NB4 (cell line): ENCODE results near the gene GLB1L3.

Experiments
- POLR2A ChIP-seq: IDR thresholded peaks from 2 replicates; pipeline ENCODE4 v1.6.1; 2011; ENCODE audit warnings: mild to moderate bottlenecking; ENCODE audit not compliant: insufficient read length; ENCODE audit errors: extremely low read depth
- TF ChIP-seq, protein P1 (sequence below): IDR thresholded peaks from one replicate; pipeline ENCODE4 v1.5.1; 2012; ENCODE audit warnings: low read depth, low read length
- TF ChIP-seq, protein P2 (sequence below): IDR thresholded peaks from 2 replicates; pipeline ENCODE4 v1.6.1; 2011; ENCODE audit warnings: low read depth, low read length

DNA sequence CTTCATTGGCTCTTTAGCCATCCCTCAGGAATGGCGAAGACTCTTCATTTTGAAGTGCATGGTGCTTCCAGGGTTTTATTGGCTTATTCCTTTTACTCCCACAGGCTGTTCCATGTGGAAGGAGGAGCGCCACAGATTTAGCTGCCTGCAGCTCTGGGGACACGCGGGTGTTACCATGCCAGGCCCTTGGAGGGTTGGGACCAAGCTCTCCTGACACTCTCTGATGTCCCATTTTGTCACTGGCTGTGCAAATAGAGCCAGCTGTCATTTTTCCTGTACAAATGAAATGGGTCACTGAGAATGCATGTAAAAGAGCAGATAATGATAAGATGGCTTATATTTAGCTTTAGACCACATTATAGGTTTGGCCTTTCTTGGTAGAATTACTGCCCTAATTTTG lies 32.3 kb upstream of the GLB1L3 start:
- TF ChIP-seq, protein P1, sequence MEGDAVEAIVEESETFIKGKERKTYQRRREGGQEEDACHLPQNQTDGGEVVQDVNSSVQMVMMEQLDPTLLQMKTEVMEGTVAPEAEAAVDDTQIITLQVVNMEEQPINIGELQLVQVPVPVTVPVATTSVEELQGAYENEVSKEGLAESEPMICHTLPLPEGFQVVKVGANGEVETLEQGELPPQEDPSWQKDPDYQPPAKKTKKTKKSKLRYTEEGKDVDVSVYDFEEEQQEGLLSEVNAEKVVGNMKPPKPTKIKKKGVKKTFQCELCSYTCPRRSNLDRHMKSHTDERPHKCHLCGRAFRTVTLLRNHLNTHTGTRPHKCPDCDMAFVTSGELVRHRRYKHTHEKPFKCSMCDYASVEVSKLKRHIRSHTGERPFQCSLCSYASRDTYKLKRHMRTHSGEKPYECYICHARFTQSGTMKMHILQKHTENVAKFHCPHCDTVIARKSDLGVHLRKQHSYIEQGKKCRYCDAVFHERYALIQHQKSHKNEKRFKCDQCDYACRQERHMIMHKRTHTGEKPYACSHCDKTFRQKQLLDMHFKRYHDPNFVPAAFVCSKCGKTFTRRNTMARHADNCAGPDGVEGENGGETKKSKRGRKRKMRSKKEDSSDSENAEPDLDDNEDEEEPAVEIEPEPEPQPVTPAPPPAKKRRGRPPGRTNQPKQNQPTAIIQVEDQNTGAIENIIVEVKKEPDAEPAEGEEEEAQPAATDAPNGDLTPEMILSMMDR: no peak
- TF ChIP-seq POLR2A: no peak
- TF ChIP-seq, protein P2, sequence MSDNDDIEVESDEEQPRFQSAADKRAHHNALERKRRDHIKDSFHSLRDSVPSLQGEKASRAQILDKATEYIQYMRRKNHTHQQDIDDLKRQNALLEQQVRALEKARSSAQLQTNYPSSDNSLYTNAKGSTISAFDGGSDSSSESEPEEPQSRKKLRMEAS: no peak
